Peyer's patch (tissue), 4 donors: ENCODE data around the gene DPF3.

Experiments used
- POLR2A ChIP-seq, 2 donors: fragments of 450-650 bp; IDR thresholded peaks; one replicate each; pipeline ENCODE4 v1.5.1; 2017; ENCODE audit warnings: antibody characterized with exemption in 2 of 2, mild to moderate bottlenecking in 2 of 2, moderate library complexity in 2 of 2
- TF ChIP-seq, protein P1 (sequence below), 6 experiments: fragments of 450-650 bp in 4 of 6; fragments of 200-600 bp in 2 of 6; sonication (generic) in 1 of 6; IDR thresholded peaks; one replicate each; pipeline ENCODE4 v1.5.1; 2017 to 2019; ENCODE audit warnings: antibody characterized with exemption in 6 of 6, mild to moderate bottlenecking in 3 of 6, moderate library complexity in 1 of 6

DNA sequence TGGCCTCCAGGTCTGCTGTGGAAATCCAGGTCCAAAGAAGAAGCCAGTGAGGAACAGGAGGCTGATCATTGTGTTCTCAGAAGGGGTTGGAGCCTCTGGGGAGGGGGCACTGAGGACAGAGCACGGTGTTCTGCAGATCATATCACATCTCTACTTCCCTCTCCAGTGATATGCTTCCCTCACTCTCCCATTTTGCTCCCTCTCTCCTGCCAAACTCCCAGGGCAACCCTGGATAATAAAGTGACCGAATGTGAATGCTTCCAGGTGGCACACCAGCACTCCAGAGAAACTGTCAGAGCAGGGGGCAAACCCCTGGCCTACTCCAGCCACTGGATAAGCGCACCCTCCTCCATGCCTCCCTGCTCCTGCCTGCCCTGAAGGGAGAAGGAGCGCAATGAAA is 57.8 kb downstream of the DPF3 start:
- no peak for TF ChIP-seq POLR2A (IDR thresholded peaks at IDR 0.05)
- TF ChIP-seq, protein P1, sequence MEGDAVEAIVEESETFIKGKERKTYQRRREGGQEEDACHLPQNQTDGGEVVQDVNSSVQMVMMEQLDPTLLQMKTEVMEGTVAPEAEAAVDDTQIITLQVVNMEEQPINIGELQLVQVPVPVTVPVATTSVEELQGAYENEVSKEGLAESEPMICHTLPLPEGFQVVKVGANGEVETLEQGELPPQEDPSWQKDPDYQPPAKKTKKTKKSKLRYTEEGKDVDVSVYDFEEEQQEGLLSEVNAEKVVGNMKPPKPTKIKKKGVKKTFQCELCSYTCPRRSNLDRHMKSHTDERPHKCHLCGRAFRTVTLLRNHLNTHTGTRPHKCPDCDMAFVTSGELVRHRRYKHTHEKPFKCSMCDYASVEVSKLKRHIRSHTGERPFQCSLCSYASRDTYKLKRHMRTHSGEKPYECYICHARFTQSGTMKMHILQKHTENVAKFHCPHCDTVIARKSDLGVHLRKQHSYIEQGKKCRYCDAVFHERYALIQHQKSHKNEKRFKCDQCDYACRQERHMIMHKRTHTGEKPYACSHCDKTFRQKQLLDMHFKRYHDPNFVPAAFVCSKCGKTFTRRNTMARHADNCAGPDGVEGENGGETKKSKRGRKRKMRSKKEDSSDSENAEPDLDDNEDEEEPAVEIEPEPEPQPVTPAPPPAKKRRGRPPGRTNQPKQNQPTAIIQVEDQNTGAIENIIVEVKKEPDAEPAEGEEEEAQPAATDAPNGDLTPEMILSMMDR (IDR thresholded peaks at IDR 0.05): no peak
